Activated CD8-positive, alpha-beta memory T cell treated with anti-CD3 and anti-CD28 coated beads for 4 hours (primary cell): Measurements from ENCODE around the gene CCDC144A.
"Not testable (repeated sequence)": the region's sequence is repeated elsewhere in the genome, so short reads cannot be mapped to it uniquely, and the experiment has no call there.

Experiments
- DNase-seq, 2 donors: peaks; one replicate each; pipeline ENCODE4 v3.0.0-alpha.2; 2020; ENCODE audit warnings: low read depth in 2 of 2

CCDC144A gene

DNA sequence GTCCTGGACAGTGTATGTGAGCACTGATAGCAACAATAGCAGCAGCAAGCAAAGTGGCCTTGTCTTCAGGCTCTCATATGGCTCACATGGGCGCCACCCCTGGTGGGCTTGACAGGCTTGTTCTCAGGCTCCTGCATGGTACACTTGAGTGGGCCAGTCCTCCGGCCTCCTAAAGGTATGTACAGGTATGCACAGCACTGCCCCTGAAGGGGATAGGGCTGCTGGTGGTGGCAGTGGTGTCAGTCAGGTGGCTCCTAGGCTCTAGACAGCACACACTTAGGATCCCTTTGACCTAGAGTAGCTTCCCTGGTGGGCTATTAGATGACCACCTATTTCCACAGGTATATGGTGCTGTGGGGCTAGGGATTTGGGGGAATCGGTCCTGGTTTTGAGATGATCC, 67.5 kb downstream of the CCDC144A start:
- not testable (repeated sequence) for DNase-seq

DNA sequence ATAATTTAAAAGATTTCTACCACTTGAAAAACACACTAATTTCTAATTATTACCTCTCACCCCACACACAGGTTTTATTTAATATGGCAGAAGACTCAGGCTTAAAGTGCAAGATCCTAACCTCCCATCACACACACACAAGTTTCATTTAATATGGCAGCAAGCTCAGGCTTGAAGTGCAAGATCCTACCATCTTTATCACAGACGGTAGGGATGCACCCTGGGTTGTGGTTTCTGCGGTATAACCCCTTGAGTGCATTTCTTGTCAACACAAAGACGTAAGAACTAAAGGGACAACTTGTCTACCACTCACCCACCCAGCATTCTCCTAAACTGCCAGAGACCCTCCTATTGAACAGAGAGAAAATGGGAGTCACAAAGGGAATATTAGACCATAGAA, 68.1 kb downstream of the CCDC144A start:
- DNase-seq = not testable (repeated sequence)

DNA sequence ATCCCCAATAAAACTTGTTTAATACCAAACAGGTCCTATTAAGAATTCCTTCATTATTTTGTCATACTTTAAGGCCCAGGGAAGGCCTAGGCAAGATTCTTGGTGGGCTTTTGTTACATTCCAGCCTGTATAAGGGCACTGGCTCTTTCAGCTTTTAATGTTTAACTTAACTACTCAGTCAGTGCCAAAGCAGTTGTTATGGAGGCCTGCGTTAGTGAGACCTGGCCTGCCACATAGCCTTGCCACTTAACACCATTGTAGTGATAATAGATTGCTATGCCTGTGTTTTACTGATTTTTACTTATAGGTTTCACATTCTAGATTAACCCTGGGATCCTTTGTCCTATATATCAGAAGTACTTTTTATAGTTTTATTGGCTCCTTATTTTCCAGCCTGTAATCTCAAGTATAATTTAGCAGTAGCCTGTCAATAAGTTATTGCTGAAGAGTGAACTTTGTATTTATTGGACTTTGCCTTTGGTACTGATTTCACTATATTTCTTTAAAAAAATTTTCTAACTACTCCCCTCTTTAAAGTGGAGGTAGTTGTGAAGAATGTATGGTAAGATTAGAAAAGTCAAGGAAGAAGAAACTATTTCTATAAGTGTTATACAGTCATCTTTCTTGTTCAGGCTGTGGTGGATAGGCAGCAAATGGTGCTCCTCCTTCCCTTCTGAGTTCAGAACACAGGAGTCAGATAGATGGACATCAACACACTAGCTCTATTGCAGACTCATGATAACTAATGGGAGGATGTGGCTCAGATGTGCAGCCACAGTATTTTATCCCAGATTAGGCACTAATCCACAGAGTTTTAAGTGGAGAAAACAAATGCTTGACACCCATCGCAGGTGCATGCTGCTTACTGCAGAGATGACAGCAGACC, 78.5 kb downstream of the CCDC144A start:
- not testable (repeated sequence) for DNase-seq

DNA sequence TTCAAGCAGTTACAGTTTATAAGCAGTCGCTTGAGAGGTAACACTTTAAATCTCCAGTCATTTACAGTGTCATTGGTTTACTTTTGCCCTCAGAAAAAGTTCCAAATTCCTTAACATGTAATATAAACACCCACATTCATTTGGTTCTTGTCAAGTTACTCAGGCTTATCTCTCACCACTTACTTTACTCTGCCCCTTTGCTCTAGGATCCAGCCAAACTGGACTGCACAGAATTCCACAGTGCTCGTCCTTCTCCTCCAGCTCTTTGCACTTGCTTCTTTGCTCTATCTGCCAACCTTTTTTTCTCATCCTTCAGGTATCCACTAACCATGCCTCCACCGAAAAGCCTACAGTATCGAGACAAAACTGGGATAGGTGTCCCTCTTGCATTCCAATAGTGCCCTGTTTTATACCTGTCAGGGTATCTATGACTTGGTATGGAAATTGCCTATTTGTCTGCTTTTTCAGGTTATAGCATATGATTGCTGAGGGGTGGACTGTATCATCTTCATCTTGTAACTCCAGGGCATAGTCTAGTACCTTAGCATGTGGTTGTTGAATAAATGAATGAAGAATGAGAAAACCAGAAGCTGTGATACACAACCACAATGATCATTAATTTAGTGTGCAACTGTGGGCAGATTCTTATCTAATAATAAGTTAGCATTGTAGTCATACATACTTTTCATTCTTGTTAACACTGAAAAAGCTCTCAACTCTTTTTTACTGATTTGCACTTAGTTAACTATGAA, 82.5 kb downstream of the CCDC144A start:
- not testable (repeated sequence) for DNase-seq

DNA sequence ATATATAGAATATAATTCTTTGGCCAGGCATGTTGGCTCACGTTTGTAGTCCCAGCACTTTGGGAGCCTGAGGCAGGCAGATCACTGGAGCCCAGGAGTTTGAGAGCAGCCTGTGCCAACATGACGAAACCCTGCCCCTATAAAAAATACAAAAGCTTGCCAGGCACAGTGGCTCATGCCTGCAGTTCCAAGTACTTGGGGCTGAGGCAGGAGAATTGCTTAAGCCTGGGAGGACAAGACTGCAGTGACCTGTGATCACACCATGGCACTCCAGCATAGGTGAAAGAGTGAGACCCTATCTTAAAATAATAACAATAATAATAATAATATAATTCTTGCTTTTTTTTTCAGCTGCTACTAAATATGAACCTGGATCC, 83.1 kb downstream of the CCDC144A start:
- not testable (repeated sequence) for DNase-seq

DNA sequence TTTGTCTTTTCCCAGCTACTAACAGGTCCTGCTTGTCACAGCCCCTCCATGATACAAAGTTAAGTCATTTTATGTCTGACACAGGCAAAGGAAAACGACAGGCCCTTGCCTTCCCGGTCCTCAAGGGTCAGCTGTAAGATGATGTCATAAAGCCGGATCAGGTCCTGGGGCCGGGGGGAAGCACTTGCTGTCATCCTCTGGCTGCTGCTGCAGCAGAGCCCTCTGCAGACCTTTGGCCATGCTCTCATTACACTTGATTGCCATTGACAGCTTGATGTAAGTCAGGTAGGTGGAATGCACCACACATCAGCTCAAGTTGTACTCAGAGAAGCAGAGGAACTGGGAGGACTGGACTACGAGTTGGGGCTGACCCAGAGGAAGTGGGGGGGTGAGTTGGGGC, 97.8 kb downstream of the CCDC144A start:
- not testable (repeated sequence) for DNase-seq

DNA sequence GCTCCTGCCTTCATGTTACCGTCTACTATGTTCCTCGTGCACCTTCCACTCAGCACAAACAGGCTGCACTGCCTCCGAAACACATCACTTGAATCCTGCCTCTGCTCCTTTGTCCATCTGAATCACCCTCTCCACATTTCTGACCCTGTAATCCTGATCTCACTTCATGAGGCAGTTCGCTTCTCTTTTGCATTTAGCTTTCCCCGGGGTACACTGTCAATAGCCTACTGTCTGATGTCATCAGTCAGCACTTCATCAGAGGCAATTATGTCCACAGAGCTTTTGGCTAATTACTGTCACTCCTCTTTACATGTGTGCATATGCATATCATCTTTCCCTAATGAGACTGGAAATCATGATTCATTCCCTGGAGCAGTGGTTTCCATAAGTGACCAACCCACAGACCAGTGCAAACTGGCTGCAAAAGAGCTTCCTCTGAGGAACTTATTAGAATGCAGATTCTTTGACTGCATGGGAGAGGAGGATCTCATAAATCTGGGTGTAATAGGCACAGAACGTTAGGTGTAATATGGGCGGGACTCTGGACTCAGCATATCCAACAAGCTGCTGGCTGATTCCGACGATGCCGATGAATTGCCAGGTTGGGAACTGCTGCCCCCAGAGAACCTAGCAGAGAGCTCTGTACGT, 99.0 kb downstream of the CCDC144A start:
- not testable (repeated sequence) for DNase-seq

DNA sequence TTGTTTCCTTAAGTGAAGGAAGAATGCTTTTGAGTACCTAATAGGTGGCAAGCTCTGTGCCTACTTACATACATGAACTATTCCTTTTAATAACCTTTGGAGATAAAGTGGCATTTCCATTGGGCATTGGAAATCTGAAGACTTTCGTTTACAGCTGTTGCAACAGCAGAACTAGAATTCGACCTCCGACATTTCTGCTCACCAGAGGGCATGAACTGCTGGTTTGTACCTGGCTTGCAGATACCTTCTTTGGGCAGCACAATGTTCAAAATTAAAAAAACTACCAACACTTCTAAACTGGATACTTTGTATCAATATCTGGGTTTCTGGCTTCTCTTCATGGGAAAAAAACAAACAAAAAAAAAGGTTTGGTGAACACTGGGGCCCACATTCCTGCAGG, 99.6 kb downstream of the CCDC144A start:
- DNase-seq = not testable (repeated sequence)

DNA sequence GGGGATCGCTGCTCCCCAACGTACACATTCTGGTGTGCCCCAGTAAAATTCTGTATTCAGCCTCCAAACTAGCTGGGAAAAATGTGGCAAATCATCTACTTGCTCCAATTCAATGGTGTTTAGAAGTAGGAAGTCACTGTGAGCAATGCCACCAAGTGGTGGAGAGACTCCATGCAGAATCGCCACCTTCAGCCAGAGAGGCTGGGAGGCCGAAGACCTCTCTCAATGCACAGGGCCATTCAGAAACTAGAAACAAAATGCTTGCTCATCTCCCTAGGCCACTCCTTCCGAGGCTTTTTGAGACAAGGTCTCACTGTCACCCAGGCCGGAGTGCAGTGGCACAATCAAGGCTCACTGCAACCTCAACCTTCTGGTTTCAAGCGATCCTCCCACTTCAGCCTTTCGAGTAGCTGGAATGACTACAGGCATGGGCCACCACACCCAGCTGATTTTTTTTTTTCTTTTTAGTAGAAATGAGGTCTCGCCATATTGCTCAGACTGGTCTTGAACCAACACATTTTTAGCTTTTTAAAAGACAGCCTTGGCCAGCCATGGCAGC, 100.4 kb downstream of the CCDC144A start:
- not testable (repeated sequence) for DNase-seq

DNA sequence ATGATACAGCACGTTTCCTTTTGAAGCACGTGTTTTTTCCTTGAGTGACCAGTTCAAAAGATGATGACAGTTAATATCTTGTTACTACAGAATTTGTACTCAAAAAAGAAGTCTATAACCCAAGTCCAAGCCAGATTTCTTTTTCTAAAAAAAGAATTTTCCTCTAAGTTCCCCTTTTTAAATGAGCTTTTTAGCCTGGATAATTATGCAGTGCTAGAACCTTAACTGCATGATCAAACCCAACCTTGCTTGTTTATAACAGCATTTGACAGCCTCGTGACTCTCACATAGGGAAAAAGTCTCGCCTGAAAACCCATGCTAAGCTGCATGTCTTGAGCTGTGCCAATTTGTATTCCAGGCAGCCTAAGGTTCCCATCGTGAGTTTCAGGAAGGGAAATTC, 104.2 kb downstream of the CCDC144A start:
- not testable (repeated sequence) for DNase-seq

DNA sequence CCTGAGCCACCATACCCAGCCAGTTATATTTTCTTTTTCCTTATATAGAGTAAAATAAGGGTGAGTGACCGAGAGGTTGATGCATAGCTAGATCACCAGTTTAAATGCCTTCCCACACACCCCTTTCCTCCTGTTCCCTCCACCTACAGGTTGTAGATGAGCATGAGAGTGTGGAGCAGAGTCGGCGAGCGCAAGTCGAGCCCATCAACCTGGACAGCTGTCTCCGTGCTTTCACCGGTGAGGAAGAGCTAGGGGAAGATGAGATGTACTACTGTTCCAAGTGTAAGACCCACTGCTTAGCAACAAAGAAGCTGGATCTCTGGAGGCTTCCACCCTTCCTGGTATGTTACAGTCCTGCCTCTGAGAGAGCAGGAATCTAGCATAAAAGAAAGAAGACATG, 105.9 kb downstream of the CCDC144A start:
- DNase-seq = not testable (repeated sequence)

DNA sequence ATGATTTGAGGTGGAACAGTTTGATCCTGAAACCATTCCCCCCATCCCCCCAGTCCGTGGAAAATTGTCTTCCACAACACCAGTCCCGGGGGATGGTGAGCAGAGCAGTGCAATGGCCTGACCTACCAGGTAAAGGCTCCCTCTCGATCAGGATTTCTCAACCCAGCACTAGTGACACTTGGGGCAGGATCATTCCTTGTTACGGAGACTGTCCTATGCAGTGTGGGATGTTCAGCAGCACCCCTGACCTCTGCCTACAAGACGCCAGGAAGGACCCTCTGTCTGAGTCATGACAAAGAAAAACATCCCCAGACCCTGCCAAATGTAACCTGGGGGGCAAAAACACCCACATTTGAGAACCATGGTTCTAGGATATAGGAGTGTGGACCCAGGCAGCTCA, 114.8 kb downstream of the CCDC144A start:
- not testable (repeated sequence) for DNase-seq

DNA sequence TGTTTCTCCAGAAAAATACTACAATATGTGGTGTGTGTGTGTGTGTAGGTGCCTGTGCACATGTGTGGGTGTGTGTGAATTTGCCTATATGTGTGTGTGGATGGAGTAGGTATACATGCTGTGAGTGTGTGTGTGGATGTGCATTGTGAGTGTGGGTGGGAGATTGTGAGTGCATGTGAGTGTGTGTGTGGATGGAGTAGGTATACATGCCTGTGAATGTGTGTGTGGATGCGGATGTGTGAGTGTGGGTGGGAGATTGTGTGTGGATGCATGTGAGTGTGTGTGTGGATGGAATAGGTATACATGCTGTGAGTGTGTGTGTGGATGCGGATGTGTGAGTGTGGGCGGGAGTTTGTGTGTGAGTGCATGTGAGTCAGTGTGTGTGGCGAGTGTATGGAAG, 116.6 kb downstream of the CCDC144A start:
- DNase-seq = not testable (repeated sequence)

DNA sequence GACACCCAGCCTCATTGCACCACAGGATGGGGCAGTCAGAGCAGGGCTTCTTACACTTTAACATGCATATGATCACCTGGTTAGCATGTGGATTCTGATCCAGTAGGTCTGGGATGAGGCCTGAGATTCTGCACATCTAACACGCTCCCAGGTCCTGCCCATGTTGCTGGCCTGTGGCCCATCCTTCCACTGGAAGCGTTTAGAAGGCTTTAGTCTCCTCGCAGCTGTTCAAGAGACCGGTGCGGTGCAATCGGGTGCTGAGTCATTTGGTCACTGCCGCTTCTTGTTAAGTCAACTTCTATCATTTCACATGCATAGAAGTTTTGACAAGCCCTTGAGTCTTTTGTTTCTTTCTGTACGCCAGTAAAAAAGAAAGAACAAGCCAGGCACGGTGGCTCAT, 117.6 kb downstream of the CCDC144A start:
- DNase-seq = not testable (repeated sequence)

DNA sequence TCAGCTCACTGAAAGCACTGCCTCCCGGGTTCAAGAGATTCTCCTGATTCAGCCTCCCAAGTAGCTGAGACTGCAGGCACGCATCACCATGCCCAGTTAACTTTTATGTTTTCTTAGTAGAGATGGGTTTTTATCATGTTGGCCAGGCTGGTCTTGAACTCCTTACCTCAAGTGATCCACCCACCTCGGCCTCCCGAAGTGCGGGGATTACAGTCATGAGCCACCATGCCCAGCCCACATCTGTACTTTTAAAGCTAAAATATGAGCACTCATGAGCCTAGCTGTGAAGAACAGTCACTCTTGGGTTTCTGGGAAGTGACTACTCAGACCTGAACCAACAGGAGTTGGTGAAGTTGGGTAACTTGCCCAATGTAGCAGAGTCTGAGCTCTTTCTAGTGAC, 120.2 kb downstream of the CCDC144A start:
- not testable (repeated sequence) for DNase-seq

DNA sequence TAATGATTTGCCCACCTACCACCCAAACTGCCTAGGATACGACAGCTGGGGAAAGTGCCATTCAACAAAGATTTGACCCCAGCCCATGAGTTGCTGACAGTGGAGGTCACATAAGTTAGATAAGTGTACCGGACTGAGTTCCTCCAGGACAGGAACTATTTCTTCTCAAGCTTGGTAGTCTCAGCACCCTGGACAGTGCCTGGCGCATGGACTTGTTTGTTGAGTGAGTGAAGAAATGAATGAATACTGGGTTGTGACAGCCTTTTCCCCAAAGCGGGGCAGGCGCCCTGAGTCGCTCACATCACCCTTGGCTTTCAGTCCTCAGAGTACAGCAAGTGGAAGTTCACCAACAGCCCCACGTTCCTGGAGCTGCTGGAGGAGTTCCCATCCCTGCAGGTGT, 122.1 kb downstream of the CCDC144A start:
- DNase-seq = not testable (repeated sequence)

DNA sequence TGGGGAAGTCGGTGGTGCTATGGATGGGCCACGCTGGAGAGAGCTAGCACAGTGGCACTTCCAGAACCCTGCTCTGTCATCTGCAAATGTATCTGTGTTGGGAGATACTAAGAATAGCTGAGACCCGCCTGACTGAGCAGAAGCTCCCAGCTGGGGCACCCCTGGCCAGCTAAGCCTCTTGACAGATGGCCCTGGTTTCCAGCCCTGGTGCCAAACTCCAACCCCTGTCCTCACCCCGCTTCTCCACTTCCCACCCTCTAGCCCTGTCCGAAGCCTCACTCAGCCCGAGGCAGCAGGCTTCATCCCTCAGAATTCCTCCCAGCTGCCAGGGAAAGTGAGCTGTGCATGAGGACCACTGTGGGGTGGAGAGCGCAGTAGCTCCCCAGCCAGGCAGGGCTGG, 124.4 kb downstream of the CCDC144A start:
- DNase-seq = no peak

DNA sequence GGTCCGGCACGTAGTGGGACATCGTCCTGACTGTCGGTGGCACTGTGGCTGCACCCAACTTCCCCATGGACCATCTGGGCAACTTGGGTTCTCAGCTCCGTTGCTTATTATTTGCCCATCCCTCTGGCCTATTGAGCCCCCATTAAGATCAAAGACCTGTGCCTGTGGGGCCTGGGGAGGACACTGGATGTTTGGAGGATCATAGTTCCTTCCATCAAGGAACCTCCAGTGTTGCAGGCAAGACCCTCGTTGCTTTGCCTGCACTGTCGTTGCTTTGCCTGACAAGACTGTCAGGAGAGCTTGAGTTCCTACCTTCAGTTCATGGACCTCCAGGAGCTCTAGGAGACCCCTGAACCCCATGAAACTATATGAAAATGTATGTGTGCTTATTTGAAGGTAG, 127.2 kb downstream of the CCDC144A start:
- no peak for DNase-seq

DNA sequence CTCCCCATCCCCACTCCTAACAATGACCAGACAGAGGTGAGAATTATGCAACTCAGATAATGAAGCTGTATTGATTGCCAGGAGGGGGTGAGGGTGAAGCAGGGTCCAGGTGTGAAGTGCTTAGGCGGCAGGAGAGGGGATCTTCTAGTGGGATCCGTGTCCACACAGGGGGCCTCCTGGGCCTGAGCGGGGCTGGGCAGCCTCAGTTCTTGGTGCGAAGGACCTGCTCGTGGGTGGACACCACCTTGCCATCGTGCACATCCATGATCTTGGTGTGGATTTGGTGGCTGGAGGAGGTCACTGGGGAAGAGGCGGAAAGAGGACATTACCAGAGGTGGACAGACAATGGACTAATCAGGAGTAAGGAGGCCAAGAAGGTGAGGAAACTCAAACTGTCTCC, 127.9 kb downstream of the CCDC144A start:
- not testable (repeated sequence) for DNase-seq

DNA sequence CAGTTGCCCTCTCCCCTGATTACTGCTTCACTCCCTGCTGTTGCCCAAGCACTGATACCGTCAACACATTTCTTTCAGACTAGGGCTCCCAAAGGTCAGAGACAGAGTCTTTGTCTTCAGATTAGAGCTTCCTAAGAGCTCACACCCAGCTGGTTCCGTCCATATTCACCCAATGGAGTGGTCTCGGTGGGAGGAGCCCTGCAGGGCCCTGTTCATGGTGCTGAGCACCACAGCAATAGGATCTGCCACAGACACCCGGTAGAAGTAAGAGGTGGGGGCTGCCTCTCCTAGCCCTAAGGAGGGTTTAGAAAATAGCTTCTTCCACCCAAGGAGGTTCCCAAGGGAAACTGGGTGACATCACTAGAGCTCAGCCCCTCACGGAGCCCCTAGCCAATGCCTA, 128.3 kb downstream of the CCDC144A start:
- DNase-seq = no peak

DNA sequence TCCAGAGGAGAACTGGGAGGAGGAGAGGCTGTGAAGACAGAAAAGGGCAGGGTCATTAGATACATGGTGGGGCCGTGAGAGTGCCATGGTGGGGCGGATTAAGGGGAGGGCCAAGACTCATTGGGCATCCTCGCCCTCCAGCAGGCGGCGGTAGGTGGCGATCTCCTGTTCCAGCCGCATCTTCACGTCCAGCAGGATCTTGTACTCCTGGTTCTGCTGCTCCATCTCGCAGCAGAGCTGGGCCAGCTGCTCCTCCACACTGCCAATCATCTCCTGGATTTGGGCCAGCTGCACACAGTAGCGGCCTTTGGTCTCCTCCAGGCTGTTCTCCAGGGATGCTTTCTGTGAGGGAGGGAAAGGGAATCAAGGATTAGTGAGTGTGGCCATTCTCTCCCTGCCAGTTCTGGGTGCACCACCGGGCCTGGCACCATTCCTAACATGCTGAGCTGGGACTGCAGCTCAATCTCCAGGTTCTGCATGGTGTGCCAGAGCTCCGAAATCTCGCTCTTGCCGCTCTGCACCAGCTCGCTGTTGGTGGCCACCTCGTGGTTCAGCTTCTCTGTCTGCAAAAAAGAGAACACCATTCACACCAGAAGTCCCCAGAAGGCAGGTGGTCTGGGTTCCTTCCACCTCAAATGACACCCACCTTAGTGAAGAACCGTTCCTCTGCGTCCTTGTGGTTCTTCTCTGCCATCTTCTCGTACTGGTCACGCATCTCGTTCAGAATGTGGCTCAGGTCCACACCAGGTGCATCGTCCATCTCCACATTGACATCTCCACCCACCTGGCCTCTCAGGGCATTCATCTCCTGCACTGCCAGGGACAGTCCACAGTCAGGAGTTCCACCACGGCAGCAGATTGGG, 129.0 kb downstream of the CCDC144A start:
- no peak for DNase-seq
